Amygdala (tissue), 56 donors: ENCODE results near the gene ZNF709.
A peak's percentile ranks its signal among the peaks of the same experiment; 100 is the strongest.
"Not testable (repeated sequence)": the region's sequence is repeated elsewhere in the genome, so short reads cannot be mapped to it uniquely, and the experiment has no call there.

ENCODE experiments used
- DNase-seq, 56 donors: peaks; one replicate each; lab custom pipeline; 2025; lab: John Stamatoyannopoulos, UW

The ZNF709 gene

DNA sequence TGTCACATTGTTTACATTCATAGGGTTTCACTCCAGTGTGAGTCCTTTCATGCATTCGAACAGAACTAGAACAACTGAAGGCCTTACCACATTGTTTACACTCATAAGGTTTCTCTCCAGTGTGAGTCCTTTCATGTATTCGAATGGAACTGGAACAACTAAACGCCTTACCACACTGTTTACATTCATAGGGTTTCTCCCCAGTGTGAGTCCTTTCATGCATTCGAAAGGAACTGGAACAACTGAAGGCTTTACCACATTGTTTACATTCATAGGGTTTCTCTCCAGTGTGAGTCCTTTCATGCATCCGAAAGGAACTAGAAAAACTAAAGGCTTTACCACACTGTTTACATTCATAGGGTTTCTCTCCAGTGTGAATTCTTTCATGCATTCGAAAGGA, 20.5 kb downstream of the ZNF709 start:
- not testable (repeated sequence) for DNase-seq

DNA sequence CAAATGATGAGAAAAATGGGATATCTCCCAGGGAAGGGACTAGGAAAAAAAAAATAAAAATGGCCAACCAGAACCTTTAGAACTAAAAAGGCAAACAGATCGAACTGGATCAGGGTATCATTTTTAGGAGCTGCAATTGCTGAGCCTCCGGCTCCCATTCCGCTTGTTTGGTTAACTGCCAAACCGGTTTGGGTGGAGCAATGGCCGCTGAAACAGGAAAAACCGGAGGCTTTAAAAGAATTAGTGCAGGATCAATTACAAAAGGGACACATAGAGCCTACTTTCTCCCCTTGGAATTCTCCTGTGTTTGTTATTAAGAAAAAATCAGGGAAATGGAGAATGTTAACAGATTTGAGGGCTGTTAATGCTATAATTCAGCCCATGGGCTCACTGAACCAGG, 31.1 kb downstream of the ZNF709 start:
- DNase-seq, result no peak

DNA sequence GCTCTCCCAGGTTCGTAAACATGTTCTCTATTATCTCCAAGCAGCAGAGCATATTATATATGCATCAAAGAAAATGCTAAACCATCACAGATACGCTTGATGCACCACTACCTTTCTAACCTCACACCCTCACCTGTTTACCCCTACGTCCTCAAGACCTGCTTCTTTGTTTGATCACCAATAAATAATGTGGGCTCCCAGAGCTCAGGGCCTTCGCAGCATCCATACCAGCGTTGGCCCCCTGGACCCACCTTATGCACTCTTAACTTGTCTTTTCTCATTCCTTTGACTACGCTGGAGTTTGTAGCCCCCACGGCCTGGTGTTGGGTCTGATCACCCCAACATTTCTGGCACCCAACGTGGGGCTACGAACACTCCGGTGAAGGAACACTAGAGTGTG, 33.8 kb downstream of the ZNF709 start:
- DNase-seq, result no peak

DNA sequence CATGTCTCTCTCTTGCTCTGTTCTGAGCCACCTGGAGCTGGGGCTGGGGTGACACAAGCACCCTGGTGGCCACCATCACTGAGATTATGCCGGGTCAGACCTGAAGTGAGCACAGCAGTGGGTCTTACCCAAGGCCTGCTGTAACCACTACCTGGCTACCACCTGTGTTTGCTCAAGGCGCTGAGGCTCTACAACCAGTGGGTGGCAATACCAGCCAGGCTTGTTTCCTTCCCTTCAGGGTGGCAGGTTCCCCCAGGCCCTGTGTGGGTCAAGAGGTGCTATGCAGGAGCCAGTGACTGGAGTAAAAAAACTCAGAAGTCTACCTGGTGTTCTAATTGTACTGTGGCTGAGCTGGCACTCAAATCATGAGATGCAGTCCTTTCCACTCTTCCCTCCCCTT, 35.8 kb downstream of the ZNF709 start:
- no peak for DNase-seq

DNA sequence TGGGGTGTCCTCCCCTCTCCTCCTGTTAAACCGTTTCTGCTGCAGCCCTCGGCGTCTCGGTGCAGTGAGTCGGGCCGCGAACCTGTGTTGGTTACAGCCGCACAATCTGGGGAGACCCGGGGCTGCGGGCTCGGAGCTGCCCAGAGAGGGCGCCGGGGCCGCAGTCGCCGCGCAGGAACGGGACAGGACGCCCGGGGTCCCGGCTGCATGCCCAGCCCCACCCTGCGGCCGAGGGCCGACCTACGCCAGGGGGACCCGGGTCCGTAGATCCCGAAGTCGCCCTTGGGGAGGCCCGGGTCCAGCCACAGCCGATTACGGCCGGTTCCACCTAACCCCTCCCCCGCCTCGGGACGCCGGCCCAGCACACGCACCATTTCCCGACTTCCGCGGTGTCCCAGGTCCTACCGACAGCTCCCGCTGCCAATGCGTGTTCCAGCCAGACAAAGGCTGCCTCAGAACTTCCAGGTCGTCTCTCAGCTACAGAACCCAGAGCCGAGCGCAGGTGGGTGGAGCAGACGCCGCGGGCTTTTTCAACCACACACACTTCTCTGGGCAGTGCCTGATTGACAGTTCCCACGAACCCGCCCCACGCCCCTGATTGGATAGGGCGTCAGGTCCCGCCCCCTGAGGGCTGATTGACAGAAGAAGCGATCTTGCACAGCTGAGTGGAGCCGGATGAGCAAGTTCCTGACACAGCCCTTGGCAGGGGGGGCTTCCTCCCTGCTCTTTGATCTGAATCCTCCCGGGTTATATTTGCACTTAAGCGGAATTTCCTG, 43.9 kb downstream of the ZNF709 start, which contains the start of gene ZNF443:
Gene ZNF443, minus strand, starts transcription at position 481 of the 776 bp plus-strand sequence. Its CDS starts 107 bp downstream, at position 374.
- DNase-seq, result peak; percentile 66 to 99 (median 96)

DNA sequence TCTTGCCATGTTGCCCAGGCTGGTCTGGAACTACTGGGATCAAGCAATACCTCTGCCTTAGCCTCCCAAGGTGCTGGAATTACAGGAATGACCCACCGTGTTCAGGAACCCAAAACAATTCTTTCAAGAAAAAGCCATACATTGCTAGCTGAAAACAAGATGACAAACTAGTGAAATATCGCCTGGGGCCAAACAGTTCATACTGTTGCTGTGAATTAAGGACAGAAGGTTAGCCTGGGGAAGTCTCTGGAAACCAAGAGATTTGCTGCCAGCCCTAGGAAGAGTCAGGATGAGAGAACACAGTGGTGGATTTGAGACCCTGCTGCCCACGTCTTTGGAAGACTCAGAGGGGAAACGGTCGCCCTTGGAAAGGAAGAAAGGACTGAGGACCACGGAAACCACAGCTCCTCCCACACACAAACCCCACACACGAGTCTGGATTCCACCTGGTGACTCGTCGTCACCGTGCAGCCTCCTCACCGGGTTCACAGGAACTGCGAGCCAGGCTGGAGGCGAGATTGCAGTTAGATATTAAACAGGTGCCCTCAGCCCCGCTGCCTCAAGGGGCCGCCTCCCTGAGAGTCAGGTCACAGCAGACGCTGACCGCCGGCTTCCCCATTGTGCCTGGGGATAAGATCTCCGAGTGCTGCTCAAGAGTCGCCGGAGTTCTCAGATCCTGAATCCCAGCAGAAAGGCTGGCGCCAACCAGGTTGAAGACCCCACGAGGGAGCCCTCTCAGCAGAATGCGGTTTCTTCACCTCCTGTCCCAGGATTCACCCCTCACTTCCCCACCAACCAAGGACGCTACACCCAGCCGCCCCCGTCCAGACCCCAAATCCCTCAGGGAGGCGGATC, 44.7 kb downstream of the ZNF709 start:
- DNase-seq, result peak in 7 of 56 donors; percentile 1 to 20 (median 14)

DNA sequence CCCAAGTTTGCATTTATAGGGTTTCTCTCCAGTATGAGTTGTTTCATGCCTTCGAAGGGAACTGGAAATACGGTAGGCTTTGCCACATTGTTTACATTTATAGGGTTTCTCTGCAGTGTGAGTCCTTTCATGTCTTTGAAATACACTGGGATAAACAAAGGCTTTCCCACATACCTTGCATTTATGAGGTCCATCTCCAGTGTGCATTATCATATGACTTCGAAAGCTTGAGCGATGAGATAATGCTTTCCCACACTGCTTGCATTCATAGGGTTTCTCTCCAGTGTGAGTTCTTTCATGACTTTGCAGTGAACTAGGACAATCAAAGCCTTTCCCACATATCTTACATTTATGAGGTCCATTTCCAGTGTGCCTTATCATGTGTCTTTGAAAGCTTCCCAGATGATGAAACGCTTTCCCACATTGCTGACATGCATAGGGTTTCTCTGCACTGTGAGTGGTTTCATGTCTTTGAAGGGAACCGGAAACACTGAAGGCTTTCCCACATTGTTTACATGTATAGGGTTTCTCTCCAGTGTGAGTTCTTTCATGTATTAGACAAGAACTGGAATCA, 53.8 kb downstream of the ZNF709 start:
- not testable (repeated sequence) for DNase-seq

DNA sequence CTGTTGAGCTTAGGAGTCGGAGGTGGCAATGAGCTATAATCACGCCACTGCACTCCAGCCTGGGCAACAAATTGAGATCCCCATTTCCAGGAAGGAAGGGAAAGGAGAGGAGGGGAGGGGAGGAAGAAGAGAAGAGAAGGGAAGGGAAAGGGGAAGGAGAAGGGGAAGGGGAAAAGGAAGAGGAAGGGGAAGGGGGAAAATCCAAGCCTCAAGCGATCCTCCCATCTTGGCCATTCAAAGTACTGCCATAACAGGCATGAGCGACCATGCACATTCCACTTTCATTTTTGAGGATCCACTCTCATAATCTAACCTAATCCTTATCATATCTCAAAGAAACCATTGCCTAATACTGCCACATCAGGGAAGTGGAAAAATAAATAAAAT, 58.7 kb downstream of the ZNF709 start:
- DNase-seq, result no peak

DNA sequence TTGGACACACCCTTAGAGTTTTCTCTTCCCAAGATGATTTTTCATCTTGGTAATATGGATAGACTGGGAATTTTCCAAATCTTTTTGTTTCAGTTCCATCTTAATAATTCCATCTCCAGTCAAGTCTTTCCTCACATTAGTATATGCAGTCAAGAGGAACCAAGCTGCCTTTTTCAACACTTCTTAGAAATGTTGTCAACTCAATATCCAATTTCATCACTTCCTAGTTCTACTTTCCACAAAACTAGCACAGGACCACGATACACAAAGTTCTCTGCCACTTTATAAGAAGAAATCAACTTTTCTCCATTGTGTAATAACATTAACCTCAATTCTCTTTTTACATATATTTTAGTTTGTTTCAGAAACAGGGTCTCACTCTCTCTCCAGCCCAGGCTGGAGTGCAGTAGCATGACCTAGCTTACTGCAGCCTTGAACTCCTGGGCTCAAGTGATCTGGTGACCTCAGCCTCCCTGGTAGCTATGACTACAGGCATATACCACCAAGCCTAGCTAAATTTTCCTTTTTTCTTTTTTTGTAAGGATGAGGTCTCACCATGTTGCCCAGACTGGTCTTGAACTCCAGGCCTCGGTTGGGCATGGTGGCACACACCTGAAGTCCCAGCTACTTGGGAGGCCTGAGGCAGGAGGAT, 59.3 kb downstream of the ZNF709 start:
- no peak for DNase-seq

DNA sequence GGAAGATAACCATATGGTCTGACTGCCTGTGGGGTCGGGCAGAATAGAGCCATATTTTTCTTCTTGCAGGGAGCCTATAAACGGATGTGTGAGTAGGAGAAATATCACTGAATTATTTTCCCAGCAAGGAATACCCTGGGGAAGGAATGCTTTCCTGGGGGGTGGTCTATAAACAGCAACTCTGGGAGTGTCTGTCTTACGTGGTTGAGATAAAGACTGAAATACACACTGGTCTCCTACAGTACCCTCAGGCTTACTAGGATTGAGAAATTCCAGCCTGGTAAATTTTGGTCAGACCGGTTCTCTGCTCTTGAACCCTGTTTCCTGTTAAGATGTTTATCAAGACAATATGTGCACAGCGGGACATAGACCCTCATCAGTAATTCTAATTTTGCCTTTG, 67.3 kb downstream of the ZNF709 start:
- DNase-seq, result not testable (repeated sequence)

DNA sequence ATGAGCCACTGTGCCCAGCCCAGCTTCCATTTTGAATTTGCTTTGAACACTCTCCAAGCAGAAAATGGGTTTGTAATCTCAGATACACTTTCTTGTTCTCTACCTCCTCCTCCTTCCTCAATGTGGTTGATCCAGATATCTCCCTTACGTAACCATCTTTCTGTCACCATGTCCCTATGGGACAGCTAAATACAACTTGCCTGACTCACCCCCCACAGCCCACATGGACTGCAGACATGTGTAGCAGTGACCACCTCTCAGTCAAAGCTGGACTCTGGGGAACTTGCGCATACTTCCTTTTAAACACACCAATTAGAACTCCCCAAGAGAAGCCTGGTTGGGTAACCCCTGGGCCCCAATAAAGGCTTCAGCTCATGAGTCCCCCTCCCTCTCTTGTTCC, 72.7 kb downstream of the ZNF709 start:
- no peak for DNase-seq
